ENCODE results near the gene CUBN.

Gene CUBN

DNA sequence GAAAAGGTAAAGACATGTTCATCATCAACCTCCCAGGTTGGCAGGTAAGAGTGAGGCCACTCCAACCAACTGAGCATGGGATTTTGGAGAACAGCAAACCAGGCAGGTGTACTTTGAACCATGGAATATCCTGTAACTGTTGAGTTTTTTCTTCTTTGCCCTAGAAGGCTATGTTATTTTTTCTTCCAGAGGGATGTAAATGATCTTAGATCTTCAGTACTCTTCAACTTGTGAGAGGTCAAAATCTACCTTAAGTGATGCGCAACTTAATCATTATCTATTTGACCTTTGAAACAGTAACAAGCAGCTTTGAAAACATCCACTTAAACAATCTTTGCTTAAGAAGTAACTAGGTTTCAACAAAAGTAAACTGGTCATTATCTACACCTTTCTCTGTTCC, at the start of gene CUBN:
CUBN (minus strand) TSS at position 71 of the 400 bp plus-strand sequence; CDS start at position 25, 46 bp downstream.
- H3K27ac ChIP-seq: no peak within 1 kb of the TSS
- no peak for DNase-seq (ENCODE audit: low spot score)
- TF ChIP-seq, protein P1, sequence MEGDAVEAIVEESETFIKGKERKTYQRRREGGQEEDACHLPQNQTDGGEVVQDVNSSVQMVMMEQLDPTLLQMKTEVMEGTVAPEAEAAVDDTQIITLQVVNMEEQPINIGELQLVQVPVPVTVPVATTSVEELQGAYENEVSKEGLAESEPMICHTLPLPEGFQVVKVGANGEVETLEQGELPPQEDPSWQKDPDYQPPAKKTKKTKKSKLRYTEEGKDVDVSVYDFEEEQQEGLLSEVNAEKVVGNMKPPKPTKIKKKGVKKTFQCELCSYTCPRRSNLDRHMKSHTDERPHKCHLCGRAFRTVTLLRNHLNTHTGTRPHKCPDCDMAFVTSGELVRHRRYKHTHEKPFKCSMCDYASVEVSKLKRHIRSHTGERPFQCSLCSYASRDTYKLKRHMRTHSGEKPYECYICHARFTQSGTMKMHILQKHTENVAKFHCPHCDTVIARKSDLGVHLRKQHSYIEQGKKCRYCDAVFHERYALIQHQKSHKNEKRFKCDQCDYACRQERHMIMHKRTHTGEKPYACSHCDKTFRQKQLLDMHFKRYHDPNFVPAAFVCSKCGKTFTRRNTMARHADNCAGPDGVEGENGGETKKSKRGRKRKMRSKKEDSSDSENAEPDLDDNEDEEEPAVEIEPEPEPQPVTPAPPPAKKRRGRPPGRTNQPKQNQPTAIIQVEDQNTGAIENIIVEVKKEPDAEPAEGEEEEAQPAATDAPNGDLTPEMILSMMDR (IDR thresholded peaks at IDR 0.05): no peak
- no peak within 1 kb of the TSS for H3K4me3 ChIP-seq

DNA sequence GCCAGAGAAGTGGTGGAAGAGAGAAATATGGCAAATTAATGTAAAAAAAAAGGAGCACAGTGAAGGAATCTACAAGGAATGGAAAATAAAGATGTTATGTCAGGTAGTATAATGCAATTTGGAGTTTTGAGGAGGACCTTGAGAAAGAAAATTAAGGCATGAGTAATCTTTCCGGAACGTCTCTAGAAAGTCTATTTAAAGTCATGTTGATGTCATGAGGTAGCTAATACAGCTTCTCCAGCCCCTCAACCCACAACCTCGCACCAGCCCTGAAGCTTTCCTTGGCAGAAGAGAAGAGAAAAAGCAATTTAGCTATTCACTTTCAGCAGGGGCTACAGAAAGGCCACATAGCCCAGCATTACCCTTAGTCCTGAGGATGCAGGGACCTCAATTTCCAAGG, 49.4 kb upstream of the CUBN start:
- DNase-seq (ENCODE audit: low spot score): no peak
- Histone ChIP-seq H3K27ac (no peak overlapping the region), H3K4me3 (no peak overlapping the region)
- TF ChIP-seq, protein P1 (IDR thresholded peaks at IDR 0.05): no peak

DNA sequence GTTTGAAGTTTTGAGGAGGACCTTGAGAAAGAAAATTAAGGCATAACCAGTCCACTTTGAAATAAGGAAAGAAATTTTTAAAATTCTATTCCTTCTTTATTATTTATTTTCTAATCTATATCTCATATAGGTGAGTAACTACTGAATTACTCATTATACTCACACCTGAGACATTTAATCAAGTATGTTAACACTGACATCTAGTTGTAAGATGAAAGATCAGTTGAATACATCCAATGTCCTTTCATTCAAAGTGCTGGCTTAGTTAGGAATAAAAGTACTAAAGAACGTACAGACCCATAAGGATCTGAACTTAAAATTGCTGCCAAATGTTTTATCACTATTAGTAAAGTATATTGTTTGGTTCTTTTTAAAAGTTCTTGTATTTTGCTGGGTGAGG, 48.4 kb upstream of the CUBN start:
- no peak overlapping the region for H3K27ac ChIP-seq
- DNase-seq (ENCODE audit: low spot score): no peak
- TF ChIP-seq, protein P1 (IDR thresholded peaks at IDR 0.05): no peak
- H3K4me3 ChIP-seq: no peak overlapping the region

DNA sequence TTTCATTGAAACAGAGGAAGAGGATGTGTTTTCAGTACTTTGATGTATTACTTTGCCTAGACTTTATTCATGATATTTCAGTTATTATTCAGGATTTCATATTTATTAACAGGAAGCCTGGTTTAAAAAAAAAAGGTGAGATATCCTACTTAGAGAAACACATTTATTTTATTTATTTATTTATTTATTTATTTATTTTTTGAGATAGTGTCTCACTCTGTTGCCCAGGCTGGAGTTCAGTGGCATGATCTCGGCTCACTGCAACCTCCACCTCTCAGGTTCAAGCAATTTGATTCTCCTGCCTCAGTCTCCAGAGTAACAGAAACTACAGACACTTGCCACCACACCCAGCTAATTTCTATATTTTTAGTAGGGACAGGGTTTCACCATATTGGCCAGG, 47.4 kb upstream of the CUBN start:
- no peak for DNase-seq (ENCODE audit: low spot score)
- no peak overlapping the region for H3K4me3 ChIP-seq
- TF ChIP-seq, protein P1 (IDR thresholded peaks at IDR 0.05): no peak
- H3K27ac ChIP-seq: no peak overlapping the region

DNA sequence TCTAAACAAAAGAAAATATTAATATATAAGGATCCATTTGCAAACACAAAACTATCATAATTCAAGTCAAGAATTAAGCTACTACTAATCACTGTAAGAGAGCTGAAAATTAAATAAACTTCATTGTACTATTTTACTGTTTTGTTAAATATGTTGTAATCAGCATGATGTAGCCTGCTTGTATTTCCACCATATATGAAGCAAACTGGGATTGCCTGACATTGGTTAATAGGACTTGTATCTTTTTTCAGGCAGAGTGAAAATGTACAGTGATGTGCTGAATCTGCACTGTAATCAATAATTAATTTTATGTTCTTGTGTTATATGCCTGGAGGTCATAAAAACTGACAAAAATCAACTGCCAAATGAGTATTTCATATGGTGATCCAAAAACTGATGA, 46.5 kb upstream of the CUBN start:
- H3K27ac ChIP-seq: no peak overlapping the region
- DNase-seq (ENCODE audit: low spot score): no peak
- TF ChIP-seq, protein P1 (IDR thresholded peaks at IDR 0.05): no peak
- no peak overlapping the region for H3K4me3 ChIP-seq

DNA sequence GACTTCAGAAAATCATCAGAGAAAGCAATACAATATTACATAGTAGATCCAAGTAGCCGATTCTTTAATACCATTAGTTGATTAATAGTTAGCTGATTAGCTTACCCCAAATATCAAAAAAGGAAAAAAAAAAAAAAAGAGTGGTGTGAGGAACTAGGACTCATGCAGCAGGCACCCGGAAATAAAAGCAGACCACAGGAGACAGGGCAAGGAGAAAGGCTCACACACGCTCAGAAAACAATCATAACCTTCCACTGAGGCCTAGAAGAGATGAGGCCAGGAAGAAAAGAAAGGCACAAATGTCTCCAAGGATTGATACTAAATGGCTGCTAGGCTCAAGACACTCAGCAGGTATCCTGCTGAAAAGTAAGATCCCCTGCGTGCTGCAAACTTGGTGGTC, 45.9 kb upstream of the CUBN start:
- Histone ChIP-seq H3K4me3 (peak overlapping the region; percentile 63), H3K27ac (no peak overlapping the region)
- TF ChIP-seq, protein P1 (IDR thresholded peaks at IDR 0.05): no peak

DNA sequence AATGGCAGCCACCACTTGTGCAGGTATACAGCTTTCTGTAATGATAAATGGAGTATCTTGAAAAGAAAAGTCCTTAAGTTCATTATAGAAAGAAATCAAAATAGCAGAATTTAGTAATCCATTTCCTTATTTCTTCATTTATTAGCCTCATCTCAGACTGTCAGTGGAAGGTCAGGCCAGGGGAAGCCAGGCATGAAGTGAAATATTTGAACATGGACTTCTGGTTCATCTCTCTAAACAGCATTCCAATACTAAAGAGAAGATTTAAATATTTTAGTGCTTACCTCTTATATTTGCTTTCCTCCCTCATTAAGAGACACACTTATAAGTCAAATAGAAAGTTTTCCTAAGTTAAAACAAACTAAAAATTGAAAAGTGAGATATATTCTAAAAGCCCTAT, 45.0 kb upstream of the CUBN start:
- no peak for DNase-seq (ENCODE audit: low spot score)
- Histone ChIP-seq H3K27ac (no peak overlapping the region), H3K4me3 (no peak overlapping the region)
- TF ChIP-seq, protein P1 (IDR thresholded peaks at IDR 0.05): no peak

More for the DNA sequence above, 45.9 kb upstream of the CUBN start:
- no peak for DNase-seq (ENCODE audit: low spot score)

All from coronary artery (tissue), 2 donors.